ENCODE measurements around the gene ABCC9.

- no peak for TF ChIP-seq CTCF (IDR thresholded peaks at IDR 0.05)
- no peak for TF ChIP-seq POLR2A (IDR thresholded peaks at IDR 0.05)
These were observed 122.6 kb downstream of the ABCC9 start for GRCh38 chr12:21818627-21819026.
